Natural killer cell treated with Interleukin-12 subunit alpha and Interleukin-12 subunit beta and Interleukin-15 and Interleukin-18, amount 100 ng/mL, for 72 hours (primary cell): ENCODE measurements around the gene TAS1R1. TPM values are rescaled to one million over a fixed set of nuclear protein-coding genes. Genes with fewer than 3 reads are reported as not detected.

Experiments used
- ATAC-seq, 2 donors: fragments of 150-1000 bp; cut with Tn5 transposase in 1 of 2; sonication (Bioruptor Pico), chemical (Tn5 transposase) in 1 of 2; 2 replicates each; pipeline ENCODE4 v1.10.0; 2021
- DNase-seq: peaks from one replicate; pipeline ENCODE4 v3.0.0; 2022; ENCODE audit warnings: low spot score
- H3K27ac Mint-ChIP-seq, 2 donors: 1 replicate in 1 of 2; 2 replicates in 1 of 2; pipeline ENCODE4 v1.8.0; 2022; ENCODE audit warnings: mixed read lengths in 2 of 2, mild to moderate bottlenecking in 1 of 2, moderate library complexity in 1 of 2
- H3K27me3 Mint-ChIP-seq, 2 donors: 1 replicate in 1 of 2; 2 replicates in 1 of 2; pipeline ENCODE4 v1.8.0; 2022; ENCODE audit warnings: mixed read lengths in 2 of 2
- H3K36me3 Mint-ChIP-seq: one replicate; pipeline ENCODE4 v1.8.0; 2022; ENCODE audit warnings: mixed read lengths
- H3K4me1 Mint-ChIP-seq, 2 donors: 1 replicate in 1 of 2; 2 replicates in 1 of 2; pipeline ENCODE4 v1.8.0; 2022; ENCODE audit warnings: low read depth in 2 of 2, mixed read lengths in 2 of 2, mild to moderate bottlenecking in 1 of 2
- H3K4me3 Mint-ChIP-seq: one replicate; pipeline ENCODE4 v1.8.0; 2022; ENCODE audit warnings: mixed read lengths
- H3K9me3 Mint-ChIP-seq: 2 replicates; pipeline ENCODE4 v1.8.0; 2022; ENCODE audit warnings: mixed read lengths
- total RNA-seq, 2 donors: library from RNA; stranded (reverse); gene quantifications; one replicate each; pipeline ENCODE4 v1.2.3, GENCODE V29; 2022

TAS1R1 gene
- total RNA-seq, 2 donors from 2014 or later: not detected

GRCh38 chr1:6572653-6573383 lies 17.7 kb downstream of the TAS1R1 start:
- Mint-ChIP-seq H3K27me3 (peaks cover 8 to 17% of the 10 kb centered on the region in 2 donors), H3K9me3 (no peaks in the 10 kb centered on the region), H3K36me3 (no peaks in the 10 kb centered on the region), H3K27ac (no peak overlapping the region), H3K4me3 (no peak overlapping the region), H3K4me1 (no peaks in the 10 kb centered on the region)
- no peak for ATAC-seq
- DNase-seq: no peak

- Mint-ChIP-seq H3K36me3 (no peaks in the 10 kb centered on the region), H3K4me3 (no peak overlapping the region), H3K4me1 (peaks cover 0 to 3% of the 10 kb centered on the region in 2 donors), H3K27ac (no peak overlapping the region), H3K9me3 (no peaks in the 10 kb centered on the region), H3K27me3 (peaks cover 7 to 10% of the 10 kb centered on the region in 2 donors)
- DNase-seq (no peak), ATAC-seq (no peak)
Measured at GRCh38 chr1:6574025-6574620, 19.0 kb downstream of the TAS1R1 start.

GRCh38 chr1:6574818-6575217 lies 19.7 kb downstream of the TAS1R1 start:
- no peak for DNase-seq
- Mint-ChIP-seq H3K9me3 (no peaks in the 10 kb centered on the region), H3K27me3 (peaks cover 6% of the 10 kb centered on the region in 2 donors), H3K4me3 (no peak overlapping the region), H3K4me1 (peaks cover 4 to 10% of the 10 kb centered on the region in 2 donors), H3K36me3 (no peaks in the 10 kb centered on the region), H3K27ac (no peak overlapping the region)
- no peak for ATAC-seq

GRCh38 chr1:6577831-6578525 lies 22.9 kb downstream of the TAS1R1 start:
- H3K27ac Mint-ChIP-seq: no peak overlapping the region
- no peak overlapping the region for H3K4me3 Mint-ChIP-seq
- H3K36me3 Mint-ChIP-seq: no peaks in the 10 kb centered on the region
- H3K9me3 Mint-ChIP-seq: no peaks in the 10 kb centered on the region
- peaks cover 24 to 26% of the 10 kb centered on the region in 2 donors for H3K4me1 Mint-ChIP-seq
- no peak for ATAC-seq
- DNase-seq: no peak
- H3K27me3 Mint-ChIP-seq: peaks cover under 1 to 1% of the 10 kb centered on the region in 2 donors

- DNase-seq (no peak), ATAC-seq (no peak)
- Mint-ChIP-seq H3K27me3 (no peaks in the 10 kb centered on the region), H3K4me3 (peak overlapping the region; percentile 96), H3K36me3 (no peaks in the 10 kb centered on the region), H3K9me3 (no peaks in the 10 kb centered on the region), H3K4me1 (peaks cover 24 to 26% of the 10 kb centered on the region in 2 donors), H3K27ac (peak overlapping the region; percentile 83 to 91)
Measured at GRCh38 chr1:6578624-6579373, 23.7 kb downstream of the TAS1R1 start.

GRCh38 chr1:6579374-6580118 lies 24.4 kb downstream of the TAS1R1 start, which contains the start of gene ZBTB48:
Gene ZBTB48, plus strand, starts transcription at chr1:6579994. Its CDS starts 616 bp downstream, at chr1:6580610.
- ATAC-seq: peak; percentile 99
- H3K4me3 Mint-ChIP-seq: peak within 1 kb of the TSS; percentile 96
- H3K4me1 Mint-ChIP-seq: peaks cover 28 to 30% of the 10 kb centered on the region in 2 donors
- H3K36me3 Mint-ChIP-seq: no peaks in the 10 kb centered on the region
- no peaks in the 10 kb centered on the region for H3K9me3 Mint-ChIP-seq
- no peaks in the 10 kb centered on the region for H3K27me3 Mint-ChIP-seq
- H3K27ac Mint-ChIP-seq: peak within 1 kb of the TSS; percentile 83 to 91
- peak; percentile 98 for DNase-seq

GRCh38 chr1:6580119-6580592 lies 25.0 kb downstream of the TAS1R1 start:
- DNase-seq (no peak), ATAC-seq (peak in 1 of 2 donors; percentile 3)
- peak overlapping the region; percentile 83 to 91 for H3K27ac Mint-ChIP-seq
- H3K4me3 Mint-ChIP-seq: peak overlapping the region; percentile 96
- peaks cover 34 to 36% of the 10 kb centered on the region in 2 donors for H3K4me1 Mint-ChIP-seq
- no peaks in the 10 kb centered on the region for H3K36me3 Mint-ChIP-seq
- H3K9me3 Mint-ChIP-seq: no peaks in the 10 kb centered on the region
- H3K27me3 Mint-ChIP-seq: no peaks in the 10 kb centered on the region

- Mint-ChIP-seq H3K27ac (peak overlapping the region; percentile 83 to 91), H3K4me3 (peak overlapping the region; percentile 96), H3K36me3 (no peaks in the 10 kb centered on the region), H3K4me1 (peaks cover 34 to 37% of the 10 kb centered on the region in 2 donors), H3K27me3 (no peaks in the 10 kb centered on the region), H3K9me3 (no peaks in the 10 kb centered on the region)
- ATAC-seq (no peak), DNase-seq (no peak)
Measured at GRCh38 chr1:6580593-6581409, 25.7 kb downstream of the TAS1R1 start.

GRCh38 chr1:6581561-6582305 lies 26.6 kb downstream of the TAS1R1 start:
- peak overlapping the region in 1 of 2 donors; percentile 91 for H3K27ac Mint-ChIP-seq
- H3K4me1 Mint-ChIP-seq: peaks cover 34 to 37% of the 10 kb centered on the region in 2 donors
- no peaks in the 10 kb centered on the region for H3K36me3 Mint-ChIP-seq
- no peaks in the 10 kb centered on the region for H3K9me3 Mint-ChIP-seq
- H3K4me3 Mint-ChIP-seq: peak overlapping the region; percentile 96
- no peaks in the 10 kb centered on the region for H3K27me3 Mint-ChIP-seq
- no peak for DNase-seq
- ATAC-seq: no peak

- Mint-ChIP-seq H3K9me3 (no peaks in the 10 kb centered on the region), H3K27me3 (no peaks in the 10 kb centered on the region), H3K36me3 (no peaks in the 10 kb centered on the region), H3K4me3 (peak overlapping the region; percentile 38), H3K27ac (peak overlapping the region in 1 of 2 donors; percentile 91), H3K4me1 (peaks cover 34 to 37% of the 10 kb centered on the region in 2 donors)
- ATAC-seq (no peak), DNase-seq (no peak)
Measured at GRCh38 chr1:6582370-6582769, 27.3 kb downstream of the TAS1R1 start.

- Mint-ChIP-seq H3K4me1 (peaks cover 31 to 33% of the 10 kb centered on the region in 2 donors), H3K4me3 (no peak overlapping the region)
Measured at GRCh38 chr1:6584126-6585080, 29.3 kb downstream of the TAS1R1 start.

More at GRCh38 chr1:6584126-6585080, 29.3 kb downstream of the TAS1R1 start:
- H3K36me3 Mint-ChIP-seq: no peaks in the 10 kb centered on the region
- peak overlapping the region in 1 of 2 donors; percentile 8 for H3K27ac Mint-ChIP-seq
- no peaks in the 10 kb centered on the region for H3K27me3 Mint-ChIP-seq
- ATAC-seq: no peak
- DNase-seq: no peak
- H3K9me3 Mint-ChIP-seq: no peaks in the 10 kb centered on the region
